ENCODE data around the gene TMEM179.
A peak's percentile ranks its signal among the peaks of the same experiment; 100 is the strongest.

- TF ChIP-seq CTCF (IDR thresholded peaks at IDR 0.05; ENCODE audit: extremely low read depth in 1 of 2, insufficient read depth in 1 of 2, low read depth in 1 of 2, low read length in 2 of 2): no peak
- TF ChIP-seq POLR2A (IDR thresholded peaks at IDR 0.05; ENCODE audit: low read depth, low read length): no peak
- TF ChIP-seq EZH2 (IDR thresholded peaks at IDR 0.05; ENCODE audit: borderline replicate concordance, low read depth, low read length, severe bottlenecking): peak; percentile 77
- TF ChIP-seq MYC (IDR thresholded peaks at IDR 0.05; ENCODE audit: low read depth, low read length): no peak
- TF ChIP-seq POLR2AphosphoS5 (IDR thresholded peaks at IDR 0.05; ENCODE audit: insufficient read depth, low read depth, low read length): no peak
Observed at GRCh38 chr14:104604458-104605449, at the start of gene TMEM179.

Measured in endothelial cell of umbilical vein (primary cell).